AG10803 (cell line): ENCODE measurements around the gene MANSC4.
A peak's percentile ranks its signal among the peaks of the same experiment; 100 is the strongest.

Experiments used
- DNase-seq: peaks from one replicate; pipeline ENCODE4 v3.0.0; 2010; ENCODE audit warnings: low read depth
- H3K4me3 ChIP-seq: 2 replicates; pipeline ENCODE4 v1.5.1; 2011; ENCODE audit warnings: mild to moderate bottlenecking, low read length, control low read depth
- CTCF ChIP-seq: conservative IDR thresholded peaks from 2 replicates; pipeline ENCODE4 v1.5.1; 2011; ENCODE audit warnings: mild to moderate bottlenecking, low read length, control low read depth, inconsistent platforms

Gene MANSC4

GRCh38 chr12:27779920-27780611, at the start of gene MANSC4, which contains the start of gene KLHL42:
TSS of gene MANSC4 (minus strand) at chr12:27780236. CDS start at chr12:27771276, 8,960 bp downstream.
TSS of gene KLHL42 (plus strand) at chr12:27780233. CDS start at chr12:27780331, 98 bp downstream.
- peak within 1 kb of the TSS; percentile 86 for H3K4me3 ChIP-seq
- peak; percentile 72 for DNase-seq
- 0 out of 2 replicates have a peak, but pooled peaks have one; percentile 0 for TF ChIP-seq CTCF

GRCh38 chr12:27828196-27828595, 48.2 kb upstream of the MANSC4 start:
- peak; percentile 6 for DNase-seq
- H3K4me3 ChIP-seq, result no peak overlapping the region
- TF ChIP-seq CTCF, result no peak

- TF ChIP-seq CTCF, result no peak
Observed at GRCh38 chr12:27826076-27826475, 46.0 kb upstream of the MANSC4 start.

GRCh38 chr12:27824126-27824842, 44.2 kb upstream of the MANSC4 start:
- TF ChIP-seq CTCF, result no peak
- H3K4me3 ChIP-seq, result no peak overlapping the region
- DNase-seq, result no peak

More at GRCh38 chr12:27826076-27826475, 46.0 kb upstream of the MANSC4 start:
- no peak for DNase-seq
- H3K4me3 ChIP-seq, result no peak overlapping the region

GRCh38 chr12:27823038-27823437, 43.0 kb upstream of the MANSC4 start:
- no peak for TF ChIP-seq CTCF
- DNase-seq, result no peak
- no peak overlapping the region for H3K4me3 ChIP-seq

- TF ChIP-seq CTCF, result no peak
- peak; percentile 46 for DNase-seq
- no peak overlapping the region for H3K4me3 ChIP-seq
Observed at GRCh38 chr12:27822076-27822712, 42.2 kb upstream of the MANSC4 start.
